GM18907 (cell line): Measurements from ENCODE around the gene GPHB5.
"Not testable (repeated sequence)": the region's sequence is repeated elsewhere in the genome, so short reads cannot be mapped to it uniquely, and the experiment has no call there.

Experiments
- ATAC-seq: cut with Tn5 transposase; IDR thresholded peaks from one replicate; pipeline ENCODE4 v1.9.1; 2021; ENCODE audit warnings: mild to moderate bottlenecking, moderate library complexity; ENCODE audit not compliant: unreplicated experiment

The GPHB5 gene, protein sequence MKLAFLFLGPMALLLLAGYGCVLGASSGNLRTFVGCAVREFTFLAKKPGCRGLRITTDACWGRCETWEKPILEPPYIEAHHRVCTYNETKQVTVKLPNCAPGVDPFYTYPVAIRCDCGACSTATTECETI

GRCh38 chr14:63318835-63319234 lies at the start of gene GPHB5:
GPHB5 (minus strand) TSS chr14:63318935; CDS start chr14:63317849, 1,086 bp downstream.
- ATAC-seq, result no peak

DNA sequence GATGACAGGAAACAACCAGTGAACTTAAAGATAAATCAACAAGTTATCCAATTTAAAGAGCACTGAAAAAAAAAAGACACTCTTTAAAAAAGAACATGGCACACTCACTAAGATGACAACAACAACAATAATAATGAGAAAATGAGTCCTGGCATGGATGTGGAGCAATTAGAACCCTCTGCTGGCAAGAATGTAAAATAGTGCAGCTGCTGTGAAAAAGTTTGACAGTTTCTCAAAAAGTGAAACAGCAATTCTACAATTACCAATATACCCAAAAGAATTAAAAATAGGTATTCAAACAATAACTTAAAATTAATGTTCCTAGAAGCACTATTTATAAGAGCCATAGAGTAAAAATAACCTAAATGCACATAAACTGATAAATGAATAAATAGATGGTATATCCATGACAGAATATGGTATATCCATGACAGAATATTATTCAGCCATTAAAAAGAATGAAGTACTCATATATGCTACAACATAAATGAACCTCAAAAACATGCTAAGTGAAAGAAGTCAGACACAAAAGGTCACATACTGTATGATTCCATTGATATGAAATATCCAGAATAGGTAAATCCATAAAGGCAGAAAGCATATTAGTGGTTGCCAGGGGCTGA lies 49.1 kb upstream of the GPHB5 start:
- ATAC-seq, result no peak

DNA sequence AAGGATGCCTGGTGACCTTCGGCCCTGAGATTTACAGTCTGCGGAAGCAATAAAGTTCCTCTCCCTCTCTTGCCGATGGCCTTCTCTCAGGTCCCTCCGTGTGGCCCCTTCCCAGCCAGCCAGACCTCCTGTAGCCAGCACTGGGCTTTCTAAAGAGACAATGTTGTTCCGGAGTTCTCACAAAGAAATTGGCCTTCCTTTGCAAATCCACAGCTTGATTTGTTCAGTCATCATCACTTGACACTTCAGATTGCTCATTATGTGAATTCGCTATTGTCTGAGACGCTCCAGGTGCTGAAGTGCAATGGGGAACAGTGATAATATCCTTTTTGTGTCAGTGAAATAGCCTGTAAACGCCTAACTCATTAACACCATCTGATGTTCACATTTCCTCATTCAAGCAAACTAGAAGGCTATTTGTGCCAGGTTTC lies 43.7 kb upstream of the GPHB5 start:
- ATAC-seq, result no peak

- no peak for ATAC-seq
Observed at GRCh38 chr14:63361790-63362189, 43.1 kb upstream of the GPHB5 start.

DNA sequence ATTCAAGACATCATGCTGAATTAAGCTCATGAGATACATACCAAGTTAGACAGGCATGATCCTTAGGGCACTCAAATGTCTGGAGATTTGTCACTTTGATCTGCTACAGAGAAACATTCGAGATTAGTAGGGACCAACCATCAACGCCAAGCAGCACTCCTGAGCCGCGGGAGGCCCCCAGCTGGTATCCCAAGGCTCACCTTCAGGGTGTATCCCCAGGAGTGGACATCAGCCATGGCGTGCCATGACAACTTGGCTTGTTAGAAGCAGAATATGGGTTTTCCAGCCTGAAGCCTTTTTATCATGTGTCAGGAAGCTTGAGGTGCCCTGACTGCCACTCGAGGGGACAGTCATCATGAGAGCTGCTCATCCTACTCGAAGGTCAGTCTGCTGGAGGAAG lies 39.1 kb upstream of the GPHB5 start:
- no peak for ATAC-seq

DNA sequence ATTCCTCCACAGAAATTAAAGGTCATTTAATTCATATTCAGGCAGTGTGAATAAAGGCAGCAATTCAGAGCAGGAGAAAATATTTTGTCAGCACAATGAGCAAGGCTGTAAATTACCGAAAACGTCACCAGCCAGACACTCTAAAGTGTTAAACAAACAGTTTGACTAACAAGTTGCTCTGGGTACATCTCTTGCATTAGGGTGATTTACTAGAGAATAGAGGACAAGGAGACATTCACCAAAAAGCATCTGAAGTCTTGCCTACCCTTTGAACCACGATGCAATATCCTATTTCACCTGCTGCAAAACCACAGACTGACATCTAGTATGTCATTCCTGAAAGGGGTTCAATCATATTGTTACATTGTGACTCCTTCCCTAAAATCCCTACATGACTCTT lies 27.1 kb upstream of the GPHB5 start:
- no peak for ATAC-seq

DNA sequence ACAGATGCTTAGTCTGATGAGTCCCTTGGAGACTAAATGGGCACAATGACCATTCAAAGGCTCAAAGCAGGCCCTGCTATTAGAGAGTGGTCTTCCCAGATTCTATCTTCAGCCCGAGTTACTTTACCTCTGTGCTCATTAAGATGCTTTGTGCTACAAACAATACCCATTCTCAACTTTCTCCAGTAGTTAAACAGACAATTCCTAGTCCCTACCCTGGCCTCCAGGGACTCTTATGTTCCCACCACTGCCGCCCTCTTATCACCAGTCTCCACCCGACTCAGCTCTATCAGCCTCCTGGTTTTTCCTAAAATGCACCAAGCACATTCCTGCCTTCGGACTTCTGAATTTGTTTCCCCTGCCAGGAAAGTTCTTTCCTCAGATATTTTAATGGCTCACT lies 25.6 kb upstream of the GPHB5 start:
- no peak for ATAC-seq

DNA sequence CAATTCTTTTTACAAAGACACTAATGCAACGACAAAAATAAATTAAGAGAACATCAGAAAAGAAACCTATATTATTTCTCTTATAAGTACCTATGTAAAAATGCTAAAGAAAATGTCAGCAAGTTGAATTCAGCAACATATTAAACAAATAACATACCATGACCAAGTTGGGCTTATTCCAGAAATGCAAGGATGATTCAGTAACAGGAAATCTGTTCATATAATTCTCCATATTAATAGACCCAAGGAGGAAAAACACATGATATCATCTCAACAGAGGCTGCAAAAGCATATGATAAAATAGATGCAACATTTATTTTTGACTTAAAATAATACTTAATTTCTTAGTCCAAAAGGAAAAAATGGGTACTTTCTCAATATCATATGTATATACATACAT lies 25.1 kb upstream of the GPHB5 start:
- ATAC-seq, result no peak

- ATAC-seq, result no peak
Observed at GRCh38 chr14:63342371-63342770, 23.6 kb upstream of the GPHB5 start.

DNA sequence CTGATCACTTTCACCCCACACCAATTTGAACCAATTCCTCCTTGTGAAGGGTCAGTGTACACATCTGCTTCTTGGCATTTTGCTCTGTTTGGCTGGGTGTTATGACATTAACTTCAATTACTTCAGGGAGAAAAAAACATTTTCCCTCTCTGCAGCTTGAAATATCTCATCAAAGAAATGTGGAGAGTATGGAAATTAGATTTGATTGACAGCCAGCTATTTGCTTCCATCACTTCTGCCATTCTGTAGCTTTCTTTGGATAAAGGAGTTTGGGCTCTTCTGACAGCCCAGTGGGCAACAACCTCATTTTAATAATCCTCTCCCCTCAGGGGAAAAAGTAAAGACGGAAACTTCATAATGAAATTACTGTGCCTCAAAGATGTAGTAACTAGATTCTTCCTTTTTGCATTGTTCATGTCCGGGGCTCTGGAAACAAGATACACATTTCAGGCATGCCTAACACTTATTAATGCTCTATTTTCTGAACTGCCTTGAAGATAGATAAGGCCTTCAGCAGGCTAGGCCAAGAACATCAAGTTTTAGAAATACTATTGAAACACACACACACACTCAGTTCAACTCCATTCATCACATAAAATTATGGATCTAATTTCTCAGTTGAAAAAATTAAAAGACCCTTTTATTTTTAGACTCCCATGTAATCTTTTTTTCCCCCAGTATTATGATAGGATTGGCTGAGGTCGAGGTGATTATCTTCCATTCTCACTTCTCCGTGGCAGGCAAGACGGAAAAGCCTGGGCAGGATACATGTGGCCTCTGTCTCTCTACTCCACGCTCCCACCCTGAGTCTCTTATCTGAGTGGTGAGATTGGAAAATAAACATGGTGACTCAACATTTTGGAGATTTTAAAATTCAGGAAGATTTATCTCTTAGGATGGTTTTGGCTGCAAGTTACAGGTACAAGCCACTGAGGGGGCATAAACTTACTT lies 10.3 kb upstream of the GPHB5 start:
- no peak for ATAC-seq

DNA sequence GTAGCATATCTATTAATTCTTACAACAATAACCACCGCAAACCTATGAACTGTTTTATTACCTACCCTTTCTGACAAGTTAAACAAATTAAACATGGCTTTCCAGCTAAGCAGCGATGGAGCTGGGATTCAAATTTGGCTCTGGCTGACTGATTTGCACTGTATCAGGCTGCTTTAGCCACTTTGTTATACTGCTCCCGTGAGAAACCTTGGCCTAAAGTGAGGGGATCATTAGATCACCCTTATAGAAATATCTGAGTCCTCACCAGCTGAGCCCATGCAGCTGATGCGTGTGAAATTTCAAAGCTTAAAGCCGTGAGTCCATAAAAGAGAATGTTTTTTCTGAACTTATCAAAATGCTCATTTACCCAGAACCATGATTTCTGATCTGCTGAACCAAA lies 8.1 kb upstream of the GPHB5 start:
- no peak for ATAC-seq

DNA sequence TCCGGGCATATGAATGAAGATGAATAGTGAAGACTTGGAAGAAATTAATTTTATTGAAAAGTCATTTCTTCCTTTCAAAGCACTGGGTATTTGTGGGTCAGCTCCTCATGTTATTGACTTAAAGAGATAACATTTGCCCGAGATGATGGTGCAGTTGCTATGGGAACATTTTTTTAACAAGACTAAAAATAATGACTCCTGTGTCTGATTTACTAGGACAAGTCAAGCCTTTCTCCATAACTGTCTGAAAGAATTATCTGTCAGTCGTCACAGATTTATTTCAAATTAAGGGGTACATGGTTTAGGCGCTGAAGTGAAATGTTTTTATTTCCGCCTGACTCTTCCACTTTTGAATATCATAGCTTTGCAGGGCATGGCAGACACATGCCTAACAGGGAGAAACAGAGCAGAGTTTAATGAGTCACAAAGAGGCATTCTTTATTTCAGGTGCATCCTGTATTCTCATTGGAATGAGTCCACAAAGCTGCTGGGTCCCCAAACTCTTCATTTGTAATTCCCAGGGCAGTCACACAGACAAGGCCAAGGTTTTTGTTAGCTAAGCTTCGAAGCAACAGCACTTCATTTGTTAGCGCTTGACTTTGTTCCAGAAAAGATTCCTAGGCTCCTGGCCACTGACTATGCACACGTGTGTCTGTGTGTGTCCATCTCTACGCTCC lies 4.3 kb upstream of the GPHB5 start:
- ATAC-seq, result no peak

GRCh38 chr14:63322472-63322871 lies 3.7 kb upstream of the GPHB5 start:
- ATAC-seq, result no peak

- no peak for ATAC-seq
Observed at GRCh38 chr14:63308723-63309317, 9.9 kb downstream of the GPHB5 start.

DNA sequence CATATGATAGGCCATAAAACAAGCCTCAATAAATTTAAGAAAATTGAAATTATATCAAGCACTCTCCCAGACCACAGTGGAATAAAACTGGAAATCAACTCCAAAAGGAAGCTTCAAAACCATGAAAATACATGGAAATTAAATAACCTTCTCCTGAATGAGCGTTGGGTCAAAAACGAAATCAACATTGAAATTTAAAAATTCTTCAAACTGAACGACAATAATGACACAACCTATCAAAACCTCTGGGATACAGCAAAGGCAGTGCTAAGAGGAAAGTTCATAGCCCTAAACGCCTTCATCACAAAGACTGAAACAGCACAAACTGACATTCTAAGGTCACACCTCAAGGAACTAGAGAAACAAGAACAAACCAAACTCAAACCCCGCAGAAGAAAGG lies 14.3 kb downstream of the GPHB5 start:
- ATAC-seq, result not testable (repeated sequence)

DNA sequence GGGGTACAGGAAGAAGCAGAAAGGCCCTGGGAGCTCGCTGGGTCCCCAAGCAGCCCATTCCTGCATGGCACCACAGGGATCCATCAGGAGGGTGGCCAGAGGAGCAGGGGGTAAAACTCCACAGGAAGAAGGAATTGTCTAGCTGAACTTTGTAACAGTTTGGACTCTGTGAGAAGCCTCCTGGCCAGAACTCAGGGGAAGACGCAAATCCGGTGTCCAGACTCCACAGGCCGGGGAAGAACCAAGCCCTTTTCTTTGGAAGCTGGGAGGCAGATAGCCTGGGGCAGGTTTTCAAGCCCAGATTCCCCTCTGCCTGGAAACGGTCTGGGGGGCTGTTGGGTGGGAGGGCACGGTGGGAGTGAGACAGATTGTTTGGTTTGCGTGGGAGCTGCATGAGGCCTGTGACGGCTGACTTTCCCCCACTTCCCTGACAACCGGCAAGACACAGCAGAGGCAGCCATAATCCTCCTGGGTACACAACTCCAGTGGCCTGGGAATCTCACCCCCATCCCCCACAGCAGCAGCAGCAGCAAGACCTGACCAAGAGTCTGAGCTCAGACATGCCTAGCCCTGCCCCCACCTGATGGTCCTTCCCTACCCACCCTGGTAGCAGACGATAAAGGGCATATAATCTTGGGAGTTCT lies 16.7 kb downstream of the GPHB5 start:
- no peak for ATAC-seq

GRCh38 chr14:63300854-63301253 lies 17.9 kb downstream of the GPHB5 start:
- ATAC-seq, result no peak

DNA sequence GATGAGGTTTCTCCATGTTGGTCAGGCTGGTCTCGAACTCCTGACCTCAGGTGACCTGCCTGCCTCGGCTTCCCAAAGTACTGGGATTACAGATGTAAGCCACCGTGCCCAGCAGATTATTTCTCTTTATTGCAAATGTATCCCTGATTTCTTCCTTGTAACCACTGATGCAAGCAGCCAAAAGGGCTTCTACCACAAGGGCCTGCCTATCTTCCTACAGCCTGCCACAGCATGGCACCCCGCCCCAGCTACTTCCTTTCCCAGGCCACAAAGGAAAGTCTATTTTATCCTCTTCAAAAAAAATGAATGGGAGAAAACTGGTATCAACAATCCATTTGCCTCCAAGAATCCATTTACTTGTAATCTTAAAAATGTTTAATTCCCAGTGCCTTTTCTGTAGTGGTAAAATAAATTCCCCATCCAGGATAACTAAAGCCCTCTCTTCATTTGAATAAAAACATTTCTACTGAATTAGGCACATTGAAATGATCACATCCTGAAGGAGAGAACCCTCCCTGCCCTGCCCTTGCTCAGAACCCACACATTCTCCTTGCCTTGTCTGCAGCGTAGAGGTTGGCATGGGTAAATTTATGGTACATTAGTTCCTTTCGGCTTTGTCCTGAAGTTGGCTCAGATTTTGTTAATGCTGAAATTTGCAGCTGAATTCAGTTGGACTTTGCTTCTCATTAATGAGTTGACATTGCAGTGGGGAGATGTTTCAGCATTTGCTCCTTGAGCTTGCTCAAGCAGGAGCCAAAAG lies 19.2 kb downstream of the GPHB5 start:
- no peak for ATAC-seq

- no peak for ATAC-seq
Observed at GRCh38 chr14:63297372-63298063, 21.2 kb downstream of the GPHB5 start.
